GM18907 (cell line): Measurements from ENCODE around the gene SEMA5A.

ENCODE experiments used
- ATAC-seq: cut with Tn5 transposase; IDR thresholded peaks from one replicate; pipeline ENCODE4 v1.9.1; 2021; ENCODE audit warnings: mild to moderate bottlenecking, moderate library complexity; ENCODE audit not compliant: unreplicated experiment

Gene SEMA5A

GRCh38 chr5:9186069-9186468, 359.8 kb downstream of the SEMA5A start:
- no peak for ATAC-seq

GRCh38 chr5:9183992-9184391, 361.9 kb downstream of the SEMA5A start:
- no peak for ATAC-seq

- ATAC-seq = no peak
Observed at GRCh38 chr5:9182899-9183695, 362.8 kb downstream of the SEMA5A start.

GRCh38 chr5:9176641-9177040, 369.2 kb downstream of the SEMA5A start:
- no peak for ATAC-seq

GRCh38 chr5:9174446-9174845, 371.4 kb downstream of the SEMA5A start:
- ATAC-seq = no peak

- no peak for ATAC-seq
Observed at GRCh38 chr5:9173281-9174048, 372.4 kb downstream of the SEMA5A start.

- no peak for ATAC-seq
Observed at GRCh38 chr5:9170026-9170425, 375.8 kb downstream of the SEMA5A start.

GRCh38 chr5:9169557-9169902, 376.3 kb downstream of the SEMA5A start:
- no peak for ATAC-seq

- no peak for ATAC-seq
Observed at GRCh38 chr5:9168791-9169556, 376.9 kb downstream of the SEMA5A start.

GRCh38 chr5:9166202-9167112, 379.4 kb downstream of the SEMA5A start:
- ATAC-seq = no peak

GRCh38 chr5:9165546-9165945, 380.3 kb downstream of the SEMA5A start:
- ATAC-seq = no peak

GRCh38 chr5:9160747-9161146, 385.1 kb downstream of the SEMA5A start:
- ATAC-seq = no peak

GRCh38 chr5:9157811-9158210, 388.1 kb downstream of the SEMA5A start:
- ATAC-seq = no peak

- ATAC-seq = no peak
Observed at GRCh38 chr5:9157020-9157419, 388.9 kb downstream of the SEMA5A start.

GRCh38 chr5:9156282-9156681, 389.6 kb downstream of the SEMA5A start:
- peak; percentile 75 for ATAC-seq

GRCh38 chr5:9151684-9152427, 394.0 kb downstream of the SEMA5A start:
- ATAC-seq = no peak

GRCh38 chr5:9149988-9150387, 395.9 kb downstream of the SEMA5A start:
- ATAC-seq = no peak

GRCh38 chr5:9148242-9148641, 397.6 kb downstream of the SEMA5A start:
- ATAC-seq = no peak

- no peak for ATAC-seq
Observed at GRCh38 chr5:9140711-9141110, 405.2 kb downstream of the SEMA5A start.

- no peak for ATAC-seq
Observed at GRCh38 chr5:9140202-9140601, 405.7 kb downstream of the SEMA5A start.
